ENCODE measurements around the gene PABPN1. TPM values are rescaled to one million over a fixed set of nuclear protein-coding genes. Genes with fewer than 3 reads are reported as not detected.

The PABPN1 gene
- total and polyA plus RNA-seq, 2 of the 13 experiments (the other 11 are each of a cell fraction or from before 2014, with no cell fraction given) = 233 to 524 TPM

DNA sequence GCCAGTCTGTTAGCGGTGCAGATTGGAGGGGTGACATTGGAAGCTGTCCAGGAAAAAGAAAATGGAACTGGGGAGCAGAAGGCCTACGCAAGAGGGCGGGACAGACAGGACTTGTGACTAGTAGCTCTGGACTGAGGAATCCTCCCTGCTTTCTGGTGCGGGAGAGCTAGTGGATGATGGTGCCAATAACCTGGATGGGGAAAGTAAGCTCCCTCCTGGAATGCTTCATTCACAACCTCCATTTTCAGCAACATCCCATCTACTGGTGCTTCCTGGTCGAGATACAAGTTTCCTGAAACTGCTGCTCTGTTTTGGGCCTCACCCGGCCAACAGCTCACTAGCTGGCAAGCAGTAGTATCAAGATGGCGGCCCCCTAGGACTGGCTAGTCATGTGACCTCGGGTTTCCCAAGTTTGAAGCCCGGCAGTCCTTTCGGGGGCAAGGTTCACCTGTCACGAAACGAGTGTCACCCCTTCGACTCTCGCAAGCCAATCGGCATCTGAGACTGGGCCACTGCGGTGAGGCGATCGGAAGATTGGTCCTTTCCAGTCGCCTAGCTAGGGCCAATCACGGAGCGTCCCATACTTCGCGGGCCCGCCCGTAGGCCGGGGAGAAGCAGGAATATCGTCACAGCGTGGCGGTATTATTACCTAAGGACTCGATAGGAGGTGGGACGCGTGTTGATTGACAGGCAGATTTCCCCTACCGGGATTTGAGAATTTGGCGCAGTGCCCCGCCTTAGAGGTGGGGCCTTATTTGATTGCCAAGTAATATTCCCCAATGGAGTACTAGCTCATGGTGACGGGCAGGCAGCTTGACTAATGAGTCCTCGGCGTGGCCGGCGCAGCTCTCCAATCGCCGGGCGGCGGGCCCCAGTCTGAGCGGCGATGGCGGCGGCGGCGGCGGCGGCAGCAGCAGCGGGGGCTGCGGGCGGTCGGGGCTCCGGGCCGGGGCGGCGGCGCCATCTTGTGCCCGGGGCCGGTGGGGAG lies at the start of gene PABPN1 (continued):
- TF ChIP-seq, protein P1, sequence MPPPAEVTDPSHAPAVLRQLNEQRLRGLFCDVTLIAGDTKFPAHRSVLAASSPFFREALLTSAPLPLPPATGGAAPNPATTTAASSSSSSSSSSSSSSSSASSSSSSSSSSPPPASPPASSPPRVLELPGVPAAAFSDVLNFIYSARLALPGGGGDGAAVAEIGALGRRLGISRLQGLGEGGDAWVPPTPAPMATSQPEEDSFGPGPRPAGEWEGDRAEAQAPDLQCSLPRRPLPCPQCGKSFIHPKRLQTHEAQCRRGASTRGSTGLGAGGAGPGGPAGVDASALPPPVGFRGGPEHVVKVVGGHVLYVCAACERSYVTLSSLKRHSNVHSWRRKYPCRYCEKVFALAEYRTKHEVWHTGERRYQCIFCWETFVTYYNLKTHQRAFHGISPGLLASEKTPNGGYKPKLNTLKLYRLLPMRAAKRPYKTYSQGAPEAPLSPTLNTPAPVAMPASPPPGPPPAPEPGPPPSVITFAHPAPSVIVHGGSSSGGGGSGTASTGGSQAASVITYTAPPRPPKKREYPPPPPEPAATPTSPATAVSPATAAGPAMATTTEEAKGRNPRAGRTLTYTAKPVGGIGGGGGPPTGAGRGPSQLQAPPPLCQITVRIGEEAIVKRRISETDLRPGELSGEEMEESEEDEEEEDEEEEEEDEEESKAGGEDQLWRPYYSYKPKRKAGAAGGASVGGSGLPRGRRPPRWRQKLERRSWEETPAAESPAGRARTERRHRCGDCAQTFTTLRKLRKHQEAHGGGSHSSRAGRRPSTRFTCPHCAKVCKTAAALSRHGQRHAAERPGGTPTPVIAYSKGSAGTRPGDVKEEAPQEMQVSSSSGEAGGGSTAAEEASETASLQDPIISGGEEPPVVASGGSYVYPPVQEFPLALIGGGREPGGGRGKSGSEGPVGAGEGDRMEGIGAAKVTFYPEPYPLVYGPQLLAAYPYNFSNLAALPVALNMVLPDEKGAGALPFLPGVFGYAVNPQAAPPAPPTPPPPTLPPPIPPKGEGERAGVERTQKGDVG (CRISPR knock-in tag; IDR thresholded peaks at IDR 0.05; ENCODE audit: borderline replicate concordance) = peak; percentile 100
- TF ChIP-seq SALL1 (CRISPR knock-in tag; IDR thresholded peaks at IDR 0.05) = peak; percentile 97
- TF ChIP-seq AKNA (CRISPR knock-in tag; IDR thresholded peaks at IDR 0.05; ENCODE audit: borderline replicate concordance) = peak; percentile 72; the same call in 1 of the 2 replicates
- no peak; the same call in 1 of the 2 replicates for TF ChIP-seq MATR3 (CRISPR knock-in tag; IDR thresholded peaks at IDR 0.05)
- TF ChIP-seq HNF1A (IDR thresholded peaks at IDR 0.05; ENCODE audit: low read depth) = 0 out of 2 replicates have a peak, but pooled peaks have one; percentile 59
- TF ChIP-seq HNF1A (CRISPR knock-in tag; IDR thresholded peaks at IDR 0.05; ENCODE audit: borderline replicate concordance) = peak; percentile 89; the same call in 1 of the 2 replicates
- TF ChIP-seq, protein P2, sequence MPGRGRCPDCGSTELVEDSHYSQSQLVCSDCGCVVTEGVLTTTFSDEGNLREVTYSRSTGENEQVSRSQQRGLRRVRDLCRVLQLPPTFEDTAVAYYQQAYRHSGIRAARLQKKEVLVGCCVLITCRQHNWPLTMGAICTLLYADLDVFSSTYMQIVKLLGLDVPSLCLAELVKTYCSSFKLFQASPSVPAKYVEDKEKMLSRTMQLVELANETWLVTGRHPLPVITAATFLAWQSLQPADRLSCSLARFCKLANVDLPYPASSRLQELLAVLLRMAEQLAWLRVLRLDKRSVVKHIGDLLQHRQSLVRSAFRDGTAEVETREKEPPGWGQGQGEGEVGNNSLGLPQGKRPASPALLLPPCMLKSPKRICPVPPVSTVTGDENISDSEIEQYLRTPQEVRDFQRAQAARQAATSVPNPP (CRISPR knock-in tag; IDR thresholded peaks at IDR 0.05) = peak; percentile 98
- TF ChIP-seq NR2C2 (CRISPR knock-in tag; IDR thresholded peaks at IDR 0.05; ENCODE audit: borderline replicate concordance) = peak; percentile 96
- no peak; the same call in 1 of the 2 replicates for TF ChIP-seq CHCHD3 (CRISPR knock-in tag; IDR thresholded peaks at IDR 0.05)
